GM20431 (cell line): ENCODE data around the gene CNTNAP2.

Experiments used
- in situ Hi-C: fragments of 300-500 bp; cut with MseI, MboI; formaldehyde crosslinking; loops from one replicate; pipeline ENCODE4 v1.15.0; 2020; ENCODE audit warnings: low sequenced_read_pairs; ENCODE audit not compliant: unreplicated experiment

Gene CNTNAP2

DNA sequence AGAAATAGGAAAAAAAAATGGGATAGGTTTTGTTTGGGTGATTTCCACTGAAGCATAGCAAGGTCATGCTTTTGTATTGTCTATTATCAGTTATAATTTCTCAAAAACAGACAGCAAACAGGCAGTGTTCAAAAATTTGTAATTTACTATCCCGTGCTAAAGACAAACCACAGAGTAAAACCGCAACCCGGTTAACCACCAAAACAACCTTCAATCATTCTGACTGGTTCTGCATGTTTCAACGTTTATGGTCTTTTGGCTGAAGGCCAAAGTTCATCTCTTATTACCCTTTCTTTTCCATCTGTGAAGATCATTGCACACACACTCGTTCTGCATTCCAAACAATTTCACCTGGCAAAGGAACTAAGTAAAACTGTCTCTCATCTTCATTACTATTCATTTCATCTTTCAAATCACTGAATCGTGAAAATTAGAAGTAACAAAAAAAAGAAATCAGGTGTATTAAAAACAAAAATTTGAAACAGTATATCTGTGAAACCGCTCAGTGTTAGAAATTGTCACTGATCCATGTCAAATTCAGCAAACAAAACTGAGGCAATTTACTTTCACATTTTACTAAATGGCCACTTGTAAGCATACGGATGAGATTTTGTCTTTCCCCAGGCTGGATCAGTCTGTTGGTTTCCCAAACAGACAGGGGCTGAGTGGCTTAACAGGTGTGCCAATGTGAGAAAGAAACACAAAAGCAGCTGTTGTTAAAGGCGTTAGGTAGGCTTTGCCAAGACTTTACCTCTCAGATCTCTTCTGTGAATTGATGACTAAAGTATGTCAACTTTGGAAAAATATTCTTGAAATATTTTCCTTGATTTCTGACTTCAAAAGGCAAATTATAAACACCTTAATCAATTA, 539.6 kb downstream of the CNTNAP2 start:
- in situ Hi-C loops = no loop called here

DNA sequence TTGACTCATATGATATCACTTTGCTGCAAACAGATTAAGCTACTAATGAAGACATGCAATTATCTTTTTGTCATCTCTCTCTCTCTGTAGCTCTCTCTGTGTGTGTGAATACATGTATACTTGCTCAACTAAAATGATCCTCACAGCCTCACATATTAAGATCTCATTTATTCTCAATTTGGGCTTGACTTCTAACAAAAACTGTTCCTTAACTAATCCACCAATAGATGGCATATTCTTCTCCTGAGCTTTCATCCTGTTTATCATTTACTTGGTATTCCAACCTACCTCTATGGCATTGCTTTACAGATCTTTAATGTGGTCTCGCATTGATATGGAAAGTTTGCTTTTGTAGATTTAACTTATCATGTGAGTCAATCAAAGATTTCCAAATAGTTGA, 540.4 kb downstream of the CNTNAP2 start:
- in situ Hi-C loops = no loop called here

DNA sequence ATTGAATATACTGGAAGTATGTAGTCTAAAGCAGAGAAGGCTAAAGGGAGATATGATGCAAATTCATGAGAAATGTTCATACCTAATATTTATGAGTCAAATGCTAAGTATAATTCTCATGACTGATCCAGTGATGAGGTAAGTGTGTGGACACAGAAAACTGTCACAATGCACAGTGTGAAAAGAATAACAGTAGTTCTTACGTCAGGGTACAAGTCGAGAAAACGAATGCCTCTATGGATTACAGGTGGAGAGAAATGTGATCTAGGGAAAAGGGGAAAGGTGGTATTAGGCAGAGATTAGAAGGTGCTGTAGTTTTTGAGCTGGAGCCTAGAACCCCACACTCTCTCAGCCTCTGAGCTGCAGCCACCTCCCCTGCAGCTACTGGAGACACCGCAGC, 542.0 kb downstream of the CNTNAP2 start:
- in situ Hi-C loops = no loop called here

DNA sequence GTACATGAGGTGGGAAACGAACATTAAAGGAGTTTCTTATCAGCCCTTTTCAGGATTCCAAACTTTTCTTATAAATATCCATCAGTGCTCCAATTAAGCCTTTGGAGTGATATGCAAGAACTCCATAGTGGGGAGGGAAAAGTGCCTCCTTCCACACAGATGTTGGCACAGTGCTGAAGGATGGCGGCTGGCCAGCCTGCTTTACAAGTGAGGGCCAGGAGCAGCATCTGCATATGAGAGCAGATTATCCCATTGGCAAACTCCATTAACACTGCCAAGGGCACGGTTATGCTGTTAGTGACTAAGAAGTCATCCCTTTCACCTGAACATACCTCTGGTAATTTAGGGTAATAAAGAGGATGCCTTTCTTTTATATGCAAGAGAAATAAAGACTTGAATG, 543.1 kb downstream of the CNTNAP2 start:
- in situ Hi-C loops = no loop called here

DNA sequence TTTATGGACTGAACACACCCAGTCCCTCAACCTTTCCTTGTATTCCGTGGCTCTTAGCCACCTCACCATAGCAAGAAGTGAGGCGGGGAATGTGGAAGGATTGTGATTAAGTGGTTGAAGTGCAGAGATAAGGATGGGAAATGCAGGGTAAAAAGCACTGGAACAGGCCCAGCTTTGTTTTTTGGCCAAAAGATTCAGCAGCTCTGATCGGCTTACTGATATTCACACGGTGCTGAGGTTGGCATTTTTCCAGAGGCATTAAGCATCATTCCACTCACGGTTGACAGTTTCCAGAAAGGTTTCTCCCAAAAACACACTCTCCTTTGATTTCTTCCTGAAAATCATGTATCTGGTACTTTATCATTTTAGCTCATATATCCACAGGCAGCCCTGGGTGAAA, 544.2 kb downstream of the CNTNAP2 start:
- in situ Hi-C loops = no loop called here

DNA sequence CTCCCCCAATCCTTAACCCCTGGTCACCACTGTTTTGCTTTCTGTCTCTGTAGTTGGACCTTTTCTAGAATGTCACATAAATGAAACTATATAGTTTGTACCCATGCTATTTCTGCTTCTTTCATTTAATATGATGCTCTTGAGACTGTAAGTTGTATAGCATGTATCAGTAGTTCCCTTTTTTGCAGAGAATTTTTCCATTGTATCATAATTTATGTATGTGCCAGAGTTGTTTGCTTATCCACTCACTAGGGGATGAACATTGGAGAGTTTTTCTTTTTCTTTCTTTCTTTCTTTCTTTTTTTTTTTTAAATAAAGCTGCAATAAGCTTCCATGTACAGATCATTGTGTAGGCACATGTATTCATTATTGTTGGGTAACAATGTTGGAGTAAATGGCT, 544.8 kb downstream of the CNTNAP2 start:
- in situ Hi-C loops = no loop called here

DNA sequence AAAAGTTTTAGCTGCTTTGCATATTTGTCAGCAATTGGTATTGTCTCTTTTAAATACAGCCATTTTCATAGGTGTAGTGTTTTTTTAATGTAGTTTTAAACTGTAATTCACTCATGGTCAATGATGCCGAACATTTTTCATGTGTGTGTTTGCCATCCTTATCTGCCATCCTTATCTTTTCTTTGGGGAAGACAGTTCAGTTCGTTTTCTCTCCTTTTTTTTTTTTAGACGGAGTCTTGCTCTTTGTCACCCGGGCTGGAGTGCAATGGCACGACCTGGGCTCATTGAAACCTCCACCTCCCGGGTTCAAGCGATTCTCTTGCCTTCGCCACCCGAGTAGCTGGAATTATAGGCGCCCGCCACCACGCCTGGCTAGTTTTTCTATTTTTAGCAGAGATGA, 545.3 kb downstream of the CNTNAP2 start:
- in situ Hi-C loops = no loop called here

DNA sequence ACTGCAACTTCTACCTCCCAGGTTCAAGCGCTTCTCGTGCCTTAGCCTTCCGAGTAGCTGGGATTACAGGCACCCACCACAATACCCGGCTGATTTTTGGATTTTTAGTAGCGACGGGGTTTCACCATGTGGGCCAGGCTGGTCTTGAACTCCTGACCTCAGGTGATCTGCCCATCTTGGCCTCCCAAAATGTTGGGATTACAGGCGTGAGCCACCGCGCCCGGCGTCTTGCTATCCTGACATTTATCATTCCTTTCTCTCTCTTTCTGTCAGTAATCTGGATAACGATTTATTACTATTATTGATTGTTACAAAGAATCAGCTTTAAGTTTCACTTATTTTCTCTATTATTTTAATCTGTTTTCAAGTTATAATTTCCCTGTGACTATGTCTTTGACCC, 548.4 kb downstream of the CNTNAP2 start:
- in situ Hi-C loops = no loop called here

DNA sequence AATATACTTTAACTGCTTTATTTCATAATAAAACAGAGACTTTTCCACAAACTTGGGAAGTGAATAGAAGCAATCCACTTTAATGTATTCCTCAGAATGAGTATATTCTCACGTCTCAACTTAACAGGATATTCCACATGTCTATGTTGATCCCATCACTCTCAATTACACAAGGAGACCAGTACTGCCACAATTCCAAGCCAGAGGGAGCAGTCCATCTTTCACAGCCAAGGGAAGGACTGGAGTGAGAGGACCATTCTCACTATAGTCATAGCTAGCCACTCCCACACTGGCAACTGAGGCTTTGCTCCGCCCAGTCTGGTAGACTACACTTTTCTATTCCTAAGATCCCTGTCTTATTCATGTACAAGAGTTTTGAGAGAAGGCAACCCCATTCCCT, 553.9 kb downstream of the CNTNAP2 start:
- in situ Hi-C loops = no loop called here

DNA sequence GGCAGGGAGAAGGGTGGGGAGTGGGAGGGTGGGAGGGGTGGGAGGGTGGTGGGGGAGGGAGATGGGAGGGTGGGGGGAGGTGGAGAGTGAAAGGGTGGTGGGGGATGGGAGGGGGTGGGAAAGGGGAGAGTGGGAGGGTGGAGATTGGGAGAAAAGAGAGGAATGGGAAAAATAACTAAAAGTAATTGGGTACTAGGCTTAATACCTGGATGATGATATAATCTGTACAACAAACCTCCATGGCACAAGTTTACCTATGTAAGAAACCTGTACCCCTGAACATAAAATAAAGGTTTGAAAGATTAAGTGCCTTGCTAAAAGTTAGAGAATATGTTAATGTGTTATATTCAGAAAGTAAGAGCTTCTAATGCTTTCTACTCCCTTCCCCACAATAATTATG, 564.9 kb downstream of the CNTNAP2 start:
- in situ Hi-C loops = no loop called here

DNA sequence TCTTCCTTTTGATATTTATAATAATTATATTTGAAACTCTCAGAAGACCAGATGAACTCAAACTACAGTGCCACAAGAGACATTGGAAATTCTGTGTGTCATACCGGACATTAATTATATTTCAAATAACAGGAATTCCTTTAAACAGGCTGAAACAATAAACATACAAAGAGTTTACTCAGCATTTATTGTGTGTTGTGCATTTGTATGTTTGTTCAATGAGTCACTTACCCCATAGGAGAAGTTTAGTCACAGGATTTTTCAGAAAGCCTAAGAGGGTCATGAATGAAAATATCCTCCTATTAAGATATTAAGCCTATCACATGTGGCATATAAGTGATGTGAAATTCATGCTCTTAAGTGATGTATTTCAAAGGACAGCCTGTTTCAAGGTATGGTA, 566.8 kb downstream of the CNTNAP2 start:
- in situ Hi-C loops = no loop called here

DNA sequence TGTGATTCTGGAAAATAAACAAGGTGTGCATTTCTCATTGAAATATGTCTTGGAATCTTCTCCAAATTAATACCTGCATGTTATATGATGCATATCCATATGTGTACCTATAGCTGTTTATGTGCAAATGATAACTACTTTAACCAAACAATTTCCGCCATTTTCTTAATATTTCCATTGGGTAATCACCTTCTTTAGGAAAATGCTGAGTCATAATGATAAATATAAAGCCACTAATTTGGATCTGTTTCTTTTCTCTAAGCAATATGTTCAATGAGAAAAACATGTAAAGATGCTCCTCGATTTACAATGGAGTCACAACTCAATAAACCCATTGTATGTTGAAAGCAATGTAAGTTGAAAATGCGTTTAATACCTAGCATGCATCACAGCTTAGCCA, 574.4 kb downstream of the CNTNAP2 start:
- in situ Hi-C loops = no loop called here

DNA sequence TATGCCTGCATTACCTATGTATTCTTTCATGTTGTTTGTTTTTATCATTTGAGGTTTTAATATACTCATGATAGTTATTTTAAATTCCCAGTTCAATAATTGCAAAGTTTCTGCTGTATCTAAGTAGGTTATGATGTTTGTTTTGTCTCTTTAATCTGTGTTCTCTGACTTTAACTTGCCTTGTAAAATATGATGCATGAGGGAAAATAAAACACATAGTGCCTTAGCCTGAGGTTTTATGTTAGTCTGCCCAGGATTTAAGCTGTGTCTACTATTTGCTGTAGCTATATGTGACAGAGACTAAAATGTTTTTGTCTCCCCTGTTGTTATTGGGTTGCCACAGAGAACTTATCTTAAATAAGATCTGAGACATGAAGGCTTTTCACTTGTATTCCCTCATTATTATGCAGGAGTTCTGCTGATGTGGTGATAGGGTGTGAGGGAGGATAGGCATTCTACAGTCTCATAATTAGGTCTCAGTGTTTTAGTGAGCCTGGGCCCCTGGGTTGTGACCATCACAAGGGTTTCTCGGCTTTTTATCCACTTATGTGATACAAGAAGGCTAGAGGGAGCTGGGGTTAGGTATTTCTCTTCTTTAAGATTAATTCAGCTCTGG, 582.5 kb downstream of the CNTNAP2 start:
- in situ Hi-C loops = no loop called here

DNA sequence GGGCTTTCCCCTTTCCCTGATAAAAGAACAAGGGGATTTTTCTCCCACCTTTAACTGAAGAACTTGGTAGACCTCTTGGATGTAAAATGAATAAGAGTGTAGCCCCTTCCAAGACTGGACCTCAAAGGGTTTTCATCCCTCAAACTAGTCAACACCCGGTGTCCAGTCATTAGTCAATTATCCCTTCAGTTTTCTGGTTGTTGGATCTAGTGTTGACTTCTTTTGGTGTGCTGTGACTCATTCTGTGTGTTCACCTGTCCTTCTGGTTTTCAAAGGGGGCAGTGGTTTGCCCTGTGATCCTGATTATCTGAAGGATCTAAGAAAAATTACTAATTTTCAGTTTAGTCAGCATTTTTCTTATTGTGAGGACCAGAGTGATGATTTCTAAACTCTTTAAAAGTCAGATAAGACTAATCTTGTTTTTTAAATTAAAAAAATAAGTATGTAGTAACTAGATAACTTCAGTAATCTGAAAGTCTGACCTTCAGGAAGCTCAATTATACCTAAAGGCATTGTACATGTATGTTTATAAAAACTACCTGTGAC, 583.5 kb downstream of the CNTNAP2 start:
- in situ Hi-C loops = no loop called here

DNA sequence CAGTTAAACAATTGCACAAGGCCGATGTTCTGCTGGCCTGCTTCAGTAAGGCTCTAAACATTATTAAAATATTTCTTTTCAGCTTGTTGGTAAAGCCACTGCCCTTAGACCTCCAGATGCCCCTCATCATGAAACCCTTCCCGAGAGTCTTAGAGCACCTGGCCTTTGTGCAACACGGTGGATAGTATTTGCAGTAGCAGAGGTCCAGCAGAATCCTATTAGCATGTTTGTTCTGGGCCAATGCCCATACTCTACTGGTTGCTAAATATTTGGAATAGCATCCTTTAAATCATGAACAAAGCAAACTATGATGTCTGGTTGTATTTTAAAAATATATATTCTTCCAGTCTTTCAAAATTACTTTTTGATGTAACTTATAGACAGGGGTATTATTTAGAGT, 584.6 kb downstream of the CNTNAP2 start:
- in situ Hi-C loops = no loop called here

DNA sequence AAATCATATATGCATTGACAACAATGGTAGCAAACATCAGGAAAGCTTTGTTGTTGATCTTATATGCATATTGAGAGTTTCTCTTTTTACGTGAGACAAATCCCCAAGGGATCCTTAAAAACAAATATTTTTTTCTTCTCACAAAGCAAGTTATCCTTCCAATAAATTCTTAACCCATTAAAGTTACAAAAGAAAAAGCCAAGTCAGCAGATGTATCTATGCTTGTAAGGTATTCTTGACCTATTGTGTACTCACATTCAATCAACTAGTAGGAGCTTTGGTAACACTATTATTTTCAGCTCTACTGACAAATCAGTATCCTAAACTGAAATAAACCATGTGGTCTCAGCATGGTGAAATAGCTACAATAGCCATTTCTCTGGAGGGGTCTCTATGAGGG, 586.3 kb downstream of the CNTNAP2 start:
- in situ Hi-C loops = no loop called here

DNA sequence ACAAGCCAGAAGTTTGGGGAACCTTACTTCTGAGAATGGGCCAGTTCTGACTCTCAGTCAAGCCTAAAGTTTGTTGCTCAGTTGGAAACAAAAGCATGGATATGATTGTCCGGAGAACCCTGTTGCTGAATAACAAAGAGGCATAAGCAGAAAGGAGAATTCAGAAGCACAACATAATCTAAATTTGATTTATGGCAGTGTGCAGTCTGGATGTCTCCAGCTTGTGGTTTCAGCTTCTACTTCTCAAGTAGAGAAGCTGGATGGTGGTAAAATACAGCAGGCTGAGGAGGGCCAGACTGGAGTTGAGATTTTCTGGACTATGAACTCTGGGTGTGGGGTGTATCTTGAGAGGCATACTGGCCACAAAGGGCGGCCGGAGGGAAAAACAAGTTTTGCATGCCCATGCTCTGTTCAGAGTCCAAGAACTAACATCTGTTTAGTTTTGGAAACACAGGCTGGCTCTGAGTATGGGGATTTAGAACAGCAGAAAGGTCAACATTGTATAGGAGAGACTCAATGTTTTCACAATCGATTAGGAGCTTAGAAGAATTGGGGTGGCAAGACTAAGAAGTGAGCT, 592.9 kb downstream of the CNTNAP2 start:
- in situ Hi-C loops = no loop called here

DNA sequence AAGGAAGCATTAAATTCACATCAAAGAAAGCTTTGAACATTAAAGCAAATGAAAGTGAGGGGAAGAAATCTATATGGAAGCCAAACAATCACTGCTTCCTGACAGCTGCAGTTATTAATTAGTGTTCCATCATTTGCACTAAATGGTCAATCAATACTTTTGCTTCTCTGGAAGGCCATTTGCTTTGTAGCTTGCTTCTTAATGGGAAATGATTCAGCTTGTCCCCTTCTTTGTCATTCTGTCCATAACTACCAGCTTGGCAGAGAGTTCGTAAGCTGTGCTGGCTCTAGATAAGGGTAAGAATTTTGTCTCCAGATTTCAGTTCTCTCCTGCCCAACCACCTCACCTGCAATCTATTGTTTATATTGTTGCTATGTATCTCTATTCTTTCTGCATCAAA, 596.6 kb downstream of the CNTNAP2 start:
- in situ Hi-C loops = no loop called here

DNA sequence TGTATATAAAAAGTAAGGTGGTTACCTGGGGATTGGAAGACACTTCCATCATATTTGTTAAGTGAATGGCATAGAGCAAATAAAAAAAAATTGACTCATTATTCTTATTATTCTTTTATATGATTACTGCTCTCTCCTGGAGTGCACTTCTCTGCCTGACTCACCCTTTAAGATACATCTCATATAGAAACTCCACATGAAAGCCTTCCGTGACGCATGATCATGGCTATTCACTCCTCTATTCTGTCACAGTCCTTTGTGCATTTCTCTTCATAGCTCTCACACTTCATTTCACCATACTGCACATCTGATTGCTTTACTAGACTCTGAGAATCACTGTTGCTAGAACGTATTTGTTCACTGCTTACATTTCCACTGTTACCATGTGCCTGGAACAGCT, 597.3 kb downstream of the CNTNAP2 start:
- in situ Hi-C loops = no loop called here

DNA sequence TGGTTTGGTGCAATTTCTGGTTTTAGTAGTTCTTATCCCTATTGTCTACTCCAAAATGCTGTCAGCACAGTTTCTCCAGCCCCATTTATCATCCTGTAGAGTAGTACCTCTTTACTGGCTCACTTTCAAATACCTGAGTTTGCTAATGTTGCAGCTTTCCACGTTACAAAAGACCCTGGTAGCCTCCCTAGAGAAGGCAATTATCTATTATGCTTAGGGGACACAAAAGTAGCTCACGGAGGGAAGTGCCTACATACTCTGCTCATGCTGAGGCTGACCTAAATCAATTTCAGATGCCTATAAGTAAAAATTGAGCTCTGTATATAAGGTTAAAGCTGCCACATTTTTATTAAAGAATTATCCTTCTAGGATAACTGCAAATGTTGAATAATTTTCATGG, 603.6 kb downstream of the CNTNAP2 start:
- in situ Hi-C loops = no loop called here

DNA sequence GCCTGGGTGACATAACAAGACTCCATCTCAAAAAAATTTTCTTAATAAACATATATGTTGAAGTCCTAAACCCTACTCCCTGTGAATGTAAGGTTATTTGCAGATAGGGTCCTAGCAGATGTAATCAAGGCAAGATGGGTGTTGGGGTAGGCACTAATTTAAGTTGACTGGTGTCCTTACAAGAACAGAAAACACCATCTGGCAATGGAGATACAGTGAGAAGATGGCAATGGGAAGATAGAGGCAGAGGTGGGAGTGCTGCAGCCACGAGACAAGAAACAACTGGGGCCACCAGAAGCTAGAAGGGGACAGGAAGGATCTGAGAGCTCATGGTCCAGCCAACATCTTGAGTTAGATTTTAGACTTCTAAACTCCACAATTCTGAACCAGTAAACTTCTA, 606.4 kb downstream of the CNTNAP2 start:
- in situ Hi-C loops = no loop called here
